IMR-90 (cell line): ENCODE data around the gene DAAM1. TPM values are rescaled to one million over a fixed set of nuclear protein-coding genes. Genes with fewer than 3 reads are reported as not detected.

Experiments
- ATAC-seq: fragments of 200-7000 bp; cut with Tn5 transposase; 2 replicates; pipeline ENCODE4 v1.9.1; 2020; ENCODE audit warnings: low read depth, mild to moderate bottlenecking, moderate library complexity
- BruUV-seq: library from RNA; stranded (reverse); fragments of 400-500 nt; replicated peaks from 2 replicates; lab custom pipeline; 2021; lab: Mats Ljungman, UMichigan
- CTCF ChIA-PET: fragments of 300-600 bp; formaldehyde crosslinking; extraction: SDS; loops from one replicate; lab custom pipeline; 2021; ENCODE audit warnings: antibody characterized with exemption; lab: Yijun Ruan, JAX
- POLR2A ChIA-PET: fragments of 300-600 bp; sonication (Branson Sonifier 250); formaldehyde crosslinking; loops from one replicate; lab custom pipeline; 2022; ENCODE audit warnings: antibody characterized with exemption; ENCODE audit not compliant: unreplicated experiment; lab: Charles Lee
- DNase-seq: peaks from one replicate; pipeline ENCODE4 v3.0.0; 2013
- H2AFZ ChIP-seq: replicated peaks from 2 replicates; pipeline ENCODE3; 2013; ENCODE audit warnings: low read length, mild to moderate bottlenecking; ENCODE audit not compliant: poor library complexity
- H2AK5ac ChIP-seq: 2 replicates; pipeline ENCODE4 v1.6.1; 2013; ENCODE audit warnings: low read depth, low read length, inconsistent platforms
- H2AK9ac ChIP-seq: replicated peaks from 2 replicates; pipeline ENCODE3; 2013; ENCODE audit warnings: mild to moderate bottlenecking, low read depth, low read length, moderate library complexity; ENCODE audit not compliant: poor library complexity
- H2BK120ac ChIP-seq: 2 replicates; pipeline ENCODE4 v1.6.1; 2013; ENCODE audit warnings: low read depth, low read length, inconsistent platforms
- H2BK15ac ChIP-seq: 3 replicates; pipeline ENCODE4 v1.6.1; 2013; ENCODE audit warnings: low read depth, low read length, inconsistent platforms
- H2BK20ac ChIP-seq: 2 replicates; pipeline ENCODE4 v1.6.1; 2013; ENCODE audit warnings: low read depth, mild to moderate bottlenecking, inconsistent platforms, low read length, moderate library complexity
- H2BK5ac ChIP-seq: 2 replicates; pipeline ENCODE4 v1.6.1; 2013; ENCODE audit warnings: mild to moderate bottlenecking, low read depth, low read length, inconsistent platforms; ENCODE audit not compliant: poor library complexity, severe bottlenecking
- H3K14ac ChIP-seq: replicated peaks from 2 replicates; pipeline ENCODE4 v1.6.1; 2013; ENCODE audit warnings: low read depth, low read length, inconsistent platforms
- H3K18ac ChIP-seq: 2 replicates; pipeline ENCODE4 v1.6.1; 2013; ENCODE audit warnings: low read depth, low read length, control low read depth
- H3K23ac ChIP-seq: 2 replicates; pipeline ENCODE4 v1.6.1; 2013; ENCODE audit warnings: low read depth, low read length, inconsistent platforms
- H3K27ac ChIP-seq: 2 replicates; pipeline ENCODE4 v1.5.1; 2013; ENCODE audit warnings: mild to moderate bottlenecking, control low read depth, low read length; ENCODE audit not compliant: insufficient read depth
- H3K27me3 ChIP-seq: 2 replicates; pipeline ENCODE4 v1.6.1; 2013; ENCODE audit warnings: low read length; ENCODE audit not compliant: control insufficient read depth, insufficient read depth
- H3K36me3 ChIP-seq: 2 replicates; pipeline ENCODE4 v1.6.1; 2013; ENCODE audit warnings: low read length, mixed read lengths; ENCODE audit not compliant: control insufficient read depth, insufficient read depth
- H3K4ac ChIP-seq: 2 replicates; pipeline ENCODE4 v1.6.1; 2013; ENCODE audit warnings: low read depth, low read length, inconsistent platforms
- H3K4me1 ChIP-seq: 2 replicates; pipeline ENCODE4 v1.6.1; 2013; ENCODE audit warnings: low read length, mixed read lengths; ENCODE audit not compliant: control insufficient read depth, insufficient read depth
- H3K4me2 ChIP-seq: 2 replicates; pipeline ENCODE4 v1.6.1; 2013; ENCODE audit warnings: low read depth, mild to moderate bottlenecking, control low read depth, low read length, moderate library complexity
- H3K4me3 ChIP-seq: 2 replicates; pipeline ENCODE4 v1.5.1; 2013; ENCODE audit warnings: low read depth, mild to moderate bottlenecking, control low read depth, low read length, moderate library complexity; ENCODE audit not compliant: insufficient read depth
- H3K56ac ChIP-seq: 2 replicates; pipeline ENCODE4 v1.6.1; 2013; ENCODE audit warnings: low read length, inconsistent platforms; ENCODE audit not compliant: insufficient read depth; ENCODE audit errors: extremely low read depth
- H3K79me1 ChIP-seq, 2 experiments: 2 replicates each; pipeline ENCODE4 v1.6.1; 2013; ENCODE audit warnings: low read length in 2 of 2, inconsistent platforms in 1 of 2, low read depth in 1 of 2
- H3K9ac ChIP-seq: 2 replicates; pipeline ENCODE4 v1.6.1; 2013; ENCODE audit warnings: low read depth, low read length, control low read depth
- H3K9me1 ChIP-seq: 2 replicates; pipeline ENCODE4 v1.6.1; 2013; ENCODE audit warnings: low read length, inconsistent platforms; ENCODE audit not compliant: insufficient read depth
- H3K9me3 ChIP-seq: 2 replicates; pipeline ENCODE4 v1.6.1; 2013; ENCODE audit warnings: low read length; ENCODE audit not compliant: control insufficient read depth, insufficient read depth
- H4K20me1 ChIP-seq: 2 replicates; pipeline ENCODE4 v1.6.1; 2013; ENCODE audit warnings: low read length, inconsistent platforms; ENCODE audit not compliant: insufficient read depth
- H4K5ac ChIP-seq: 2 replicates; pipeline ENCODE4 v1.6.1; 2013; ENCODE audit warnings: mild to moderate bottlenecking, low read depth, low read length, control low read depth
- H4K8ac ChIP-seq, 2 experiments: 2 replicates each; pipeline ENCODE4 v1.6.1; 2013; ENCODE audit warnings: low read depth in 2 of 2, low read length in 2 of 2, control low read depth in 1 of 2, inconsistent platforms in 1 of 2
- H4K91ac ChIP-seq: 2 replicates; pipeline ENCODE4 v1.6.1; 2013; ENCODE audit warnings: low read depth, low read length, inconsistent platforms; ENCODE audit not compliant: insufficient read depth
- CHD1 ChIP-seq: IDR thresholded peaks from 2 replicates; pipeline ENCODE4 v1.6.1; 2012; ENCODE audit warnings: low read depth, low read length, improper control_type of control experiment
- FOS ChIP-seq: fragments of 150-350 bp; IDR thresholded peaks from 2 replicates; pipeline ENCODE4 v1.6.1; 2016; ENCODE audit warnings: low read depth, low read length
- MAFK ChIP-seq: IDR thresholded peaks from 2 replicates; pipeline ENCODE4 v1.6.1; 2012; ENCODE audit warnings: low read depth, low read length, improper control_type of control experiment
- MAZ ChIP-seq: IDR thresholded peaks from 2 replicates; pipeline ENCODE4 v1.6.1; 2012; ENCODE audit warnings: low read depth, mild to moderate bottlenecking, low read length, improper control_type of control experiment, moderate library complexity, borderline replicate concordance
- MXI1 ChIP-seq: IDR thresholded peaks from 2 replicates; pipeline ENCODE4 v1.6.1; 2012; ENCODE audit warnings: low read depth, mild to moderate bottlenecking, low read length, moderate library complexity, borderline replicate concordance
- RCOR1 ChIP-seq: IDR thresholded peaks from 2 replicates; pipeline ENCODE4 v1.6.1; 2012; ENCODE audit warnings: mild to moderate bottlenecking, low read length, improper control_type of control experiment; ENCODE audit not compliant: insufficient replicate concordance
- WGBS, 2 experiments: methylation state at CpG; one replicate each; pipeline versions ENCODE4 v1.1.5 to v1.1.7; 2013; ENCODE audit warnings: missing lambda C conversion rate in 2 of 2; ENCODE audit not compliant: insufficient read length in 1 of 2; ENCODE audit errors: extremely low coverage in 2 of 2; 5-methylcytosine and 5-hydroxymethylcytosine counted together
- dilution Hi-C: fragments of 300-500 bp; cut with HindIII; formaldehyde crosslinking; loops from one replicate; pipeline ENCODE4 v1.14.3; 2018; ENCODE audit warnings: low sequenced_read_pairs; ENCODE audit not compliant: unreplicated experiment
- in situ Hi-C: fragments of 300-500 bp; cut with MboI; formaldehyde crosslinking; loops from 3 replicates; pipeline ENCODE4 v1.14.3; 2019; ENCODE audit warnings: low sequenced_read_pairs, inconsistent platforms, mixed read lengths
- intact Hi-C: fragments of 100-400 bp; cut with micrococcal nuclease; formaldehyde crosslinking; loops from 2 replicates; pipeline ENCODE4 v1.10.0; 2022
- polyA plus RNA-seq, 3 experiments: library from polyadenylated mRNA; depleted of rRNA; stranded (reverse); fragments of >200 nt; gene quantifications; 2 replicates each; pipeline ENCODE4 v1.2.3, GENCODE V29; 2012; ENCODE audit warnings: low replicate concordance in 1 of 3
- total RNA-seq: library from RNA; depleted of rRNA; stranded (reverse); fragments of >200 nt; gene quantifications from 2 replicates; pipeline ENCODE4 v1.2.3, GENCODE V29; 2012
- TF ChIP-seq, protein P1 (sequence below): conservative IDR thresholded peaks from 2 replicates; pipeline ENCODE4 v1.5.1; 2012; ENCODE audit warnings: mild to moderate bottlenecking, low read depth, low read length, improper control_type of control experiment
- TF ChIP-seq, protein P2 (sequence below): fragments of 150-350 bp; IDR thresholded peaks from 2 replicates; pipeline ENCODE4 v1.6.1; 2017; ENCODE audit warnings: mild to moderate bottlenecking, antibody characterized with exemption, low read length, low read depth

DAAM1 gene
- total and polyA plus RNA-seq, 2 of the 4 experiments (the other 2 are of a cell fraction): 4.8 to 5.4 TPM

DNA sequence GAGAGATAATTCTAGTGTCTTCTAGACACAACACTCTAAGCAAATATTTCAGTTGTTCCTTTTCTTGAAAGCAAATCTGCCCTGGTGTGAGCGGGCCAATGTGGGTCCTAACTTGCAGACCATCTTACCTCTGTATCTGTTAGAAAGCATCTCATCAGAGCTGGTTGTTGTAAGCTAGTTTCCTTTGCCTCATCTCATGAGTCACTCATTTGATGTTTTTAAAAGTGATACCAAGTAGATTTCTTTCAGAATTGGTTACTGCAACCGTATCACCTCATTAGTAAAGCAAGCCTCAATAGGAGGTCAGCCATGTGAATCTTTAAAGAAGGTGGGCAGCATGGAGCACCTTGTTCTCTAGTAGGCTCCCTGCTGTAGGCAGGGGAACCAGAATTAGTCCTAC lies 78.6 kb downstream of the DAAM1 start:
- no CpG with 5 or more reads among the region's 2 CpGs for WGBS, 2 experiments
- ChIA-PET CTCF (no interaction called here), POLR2A (interaction anchor here (0.6 kb wide), 1 partner anchor 127 kb away, joined by 3 read pairs; no protein-coding TSS in a partner anchor)
- Histone ChIP-seq H3K4ac (no peak overlapping the region), H3K27ac (no peak overlapping the region), H3K4me3 (no peak overlapping the region), H3K4me1 (no peaks in the 10 kb centered on the region; the same call in 1 of the 2 replicates), H2AK5ac (no peak overlapping the region), H4K20me1 (no peaks in the 10 kb centered on the region), H3K4me2 (no peak overlapping the region), H4K91ac (no peak overlapping the region), H3K9me1 (no peaks in the 10 kb centered on the region), H3K9ac (no peak overlapping the region), H3K18ac (no peak overlapping the region), H3K56ac (no peak overlapping the region), H2BK120ac (no peak overlapping the region), H3K23ac (no peak overlapping the region), H3K9me3 (no peaks in the 10 kb centered on the region), H2BK5ac (no peak overlapping the region), H3K36me3 (peaks cover 9% of the 10 kb centered on the region), H3K14ac (no peak overlapping the region), H3K79me1 (no peaks in the 10 kb centered on the region), H2BK15ac (no peak overlapping the region), H2BK20ac (no peak overlapping the region), H2AK9ac (no peak overlapping the region), H3K27me3 (no peaks in the 10 kb centered on the region), H2AFZ (no peak overlapping the region), H4K8ac (no peak overlapping the region), H4K5ac (no peak overlapping the region)
- intact Hi-C loops (no loop called here), dilution Hi-C loops (no loop called here), in situ Hi-C loops (no loop called here)
- TF ChIP-seq FOS (no peak), MAFK (no peak), CHD1 (no peak), MAZ (no peak), MXI1 (no peak), RCOR1 (no peak)
- TF ChIP-seq, protein P1, sequence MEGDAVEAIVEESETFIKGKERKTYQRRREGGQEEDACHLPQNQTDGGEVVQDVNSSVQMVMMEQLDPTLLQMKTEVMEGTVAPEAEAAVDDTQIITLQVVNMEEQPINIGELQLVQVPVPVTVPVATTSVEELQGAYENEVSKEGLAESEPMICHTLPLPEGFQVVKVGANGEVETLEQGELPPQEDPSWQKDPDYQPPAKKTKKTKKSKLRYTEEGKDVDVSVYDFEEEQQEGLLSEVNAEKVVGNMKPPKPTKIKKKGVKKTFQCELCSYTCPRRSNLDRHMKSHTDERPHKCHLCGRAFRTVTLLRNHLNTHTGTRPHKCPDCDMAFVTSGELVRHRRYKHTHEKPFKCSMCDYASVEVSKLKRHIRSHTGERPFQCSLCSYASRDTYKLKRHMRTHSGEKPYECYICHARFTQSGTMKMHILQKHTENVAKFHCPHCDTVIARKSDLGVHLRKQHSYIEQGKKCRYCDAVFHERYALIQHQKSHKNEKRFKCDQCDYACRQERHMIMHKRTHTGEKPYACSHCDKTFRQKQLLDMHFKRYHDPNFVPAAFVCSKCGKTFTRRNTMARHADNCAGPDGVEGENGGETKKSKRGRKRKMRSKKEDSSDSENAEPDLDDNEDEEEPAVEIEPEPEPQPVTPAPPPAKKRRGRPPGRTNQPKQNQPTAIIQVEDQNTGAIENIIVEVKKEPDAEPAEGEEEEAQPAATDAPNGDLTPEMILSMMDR: no peak
- TF ChIP-seq, protein P2, sequence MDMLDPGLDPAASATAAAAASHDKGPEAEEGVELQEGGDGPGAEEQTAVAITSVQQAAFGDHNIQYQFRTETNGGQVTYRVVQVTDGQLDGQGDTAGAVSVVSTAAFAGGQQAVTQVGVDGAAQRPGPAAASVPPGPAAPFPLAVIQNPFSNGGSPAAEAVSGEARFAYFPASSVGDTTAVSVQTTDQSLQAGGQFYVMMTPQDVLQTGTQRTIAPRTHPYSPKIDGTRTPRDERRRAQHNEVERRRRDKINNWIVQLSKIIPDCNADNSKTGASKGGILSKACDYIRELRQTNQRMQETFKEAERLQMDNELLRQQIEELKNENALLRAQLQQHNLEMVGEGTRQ: no peak
- peak; percentile 49; the same call in 1 of the 2 replicates for ATAC-seq
- DNase-seq: peak; percentile 35
- no TSS peak for BruUV-seq
